Panc1 (cell line): ENCODE measurements around the gene SFI1. TPM values are rescaled to one million over a fixed set of nuclear protein-coding genes. Genes with fewer than 3 reads are reported as not detected.
A peak's percentile ranks its signal among the peaks of the same experiment; 100 is the strongest.

Source experiments
- ATAC-seq: fragments of 200-7000 bp; cut with Tn5 transposase; 2 replicates; pipeline ENCODE4 v1.9.1; 2020; ENCODE audit warnings: mild to moderate bottlenecking, moderate library complexity
- BruUV-seq: library from RNA; stranded (reverse); fragments of 400-500 nt; replicated peaks from 2 replicates; lab custom pipeline; 2021; lab: Mats Ljungman, UMichigan
- CTCF ChIA-PET: fragments of 300-600 bp; sonication (Branson Sonifier 250); formaldehyde crosslinking; loops from one replicate; lab custom pipeline; 2022; ENCODE audit warnings: antibody characterized with exemption; lab: Charles Lee
- POLR2A ChIA-PET: fragments of 300-600 bp; sonication (Branson Sonifier 250); formaldehyde crosslinking; loops from one replicate; lab custom pipeline; 2022; ENCODE audit warnings: antibody characterized with exemption; lab: Charles Lee
- DNase-seq: peaks from one replicate; pipeline ENCODE4 v3.0.0-alpha.2; 2010; ENCODE audit warnings: low read depth, low spot score
- H3K27ac ChIP-seq: 2 replicates; pipeline ENCODE4 v1.5.1; 2011; ENCODE audit warnings: mild to moderate bottlenecking, low read length, inconsistent platforms
- H3K27me3 ChIP-seq: fragments of 200-500 bp; sonication (Bioruptor generic); 2 replicates; pipeline ENCODE4 v1.6.0; 2014; ENCODE audit warnings: low read length, inconsistent platforms; ENCODE audit not compliant: control insufficient read depth, insufficient read depth
- H3K36me3 ChIP-seq: fragments of 200-500 bp; sonication (Bioruptor generic); 2 replicates; pipeline ENCODE4 v1.5.1; 2014; ENCODE audit warnings: inconsistent platforms, mild to moderate bottlenecking, low read length, moderate library complexity; ENCODE audit not compliant: control insufficient read depth, insufficient read depth
- H3K4me1 ChIP-seq: 2 replicates; pipeline ENCODE4 v1.5.1; 2011; ENCODE audit warnings: inconsistent platforms, mild to moderate bottlenecking, low read length, moderate library complexity; ENCODE audit not compliant: control insufficient read depth, insufficient read depth
- H3K4me3 ChIP-seq, 2 experiments: 2 replicates each; pipeline ENCODE4 v1.5.1; 2011 to 2012; ENCODE audit warnings: low read depth in 2 of 2, low read length in 2 of 2, mild to moderate bottlenecking in 2 of 2, inconsistent platforms in 1 of 2, moderate library complexity in 1 of 2
- H3K9me3 ChIP-seq: fragments of 200-500 bp; sonication (Bioruptor generic); 2 replicates; pipeline ENCODE4 v1.5.1; 2014; ENCODE audit warnings: low read depth, mild to moderate bottlenecking, inconsistent platforms, low read length, moderate library complexity; ENCODE audit not compliant: control insufficient read depth, insufficient read depth
- CTCF ChIP-seq: fragments of 450-650 bp; IDR thresholded peaks from 2 replicates; pipeline ENCODE4 v1.5.1; 2017; ENCODE audit warnings: mild to moderate bottlenecking
- POLR2AphosphoS5 ChIP-seq: IDR thresholded peaks from 2 replicates; pipeline ENCODE4 v1.6.1; 2012; ENCODE audit warnings: mild to moderate bottlenecking, low read depth, low read length, moderate library complexity
- SIN3A ChIP-seq: IDR thresholded peaks from 2 replicates; pipeline ENCODE4 v1.6.1; 2012; ENCODE audit warnings: low read depth, mild to moderate bottlenecking, low read length, moderate library complexity, borderline replicate concordance; ENCODE audit not compliant: insufficient read depth
- TCF7L2 ChIP-seq: IDR thresholded peaks from 2 replicates; pipeline ENCODE4 v1.6.1; 2011; ENCODE audit warnings: mild to moderate bottlenecking, low read depth, low read length, inconsistent platforms
- in situ Hi-C: cut with HindIII; loops from 2 replicates; pipeline ENCODE4 v1.10.0; 2016; ENCODE audit warnings: low sequenced_read_pairs, low pct_unique_long_range_greater_than_20kb
- intact Hi-C: fragments of 100-400 bp; cut with micrococcal nuclease; formaldehyde crosslinking; loops from one replicate; pipeline ENCODE4 v1.10.0; 2022; ENCODE audit not compliant: unreplicated experiment
- total RNA-seq: library from RNA; stranded (reverse); gene quantifications from one replicate; pipeline ENCODE4 v1.2.1, GENCODE V29; 2021; ENCODE audit not compliant: unreplicated experiment
- TF ChIP-seq, protein P1 (sequence below), 2 experiments: IDR thresholded peaks; 2 replicates each; pipeline ENCODE4 v1.6.1; 2011 to 2012; ENCODE audit warnings: low read depth in 2 of 2, control low read depth in 1 of 2, low read length in 1 of 2, mild to moderate bottlenecking in 1 of 2, moderate library complexity in 1 of 2; ENCODE audit not compliant: insufficient read depth in 1 of 2

SFI1 gene
- total RNA-seq, 1 experiment from 2014 or later: 29.9 TPM

GRCh38 chr22:31489632-31490495 is 6.5 kb upstream of the SFI1 start, which contains the start of gene EIF4ENIF1:
EIF4ENIF1 (minus strand) TSS chr22:31489842; CDS start chr22:31488718, 1,124 bp downstream.
- no TSS peak for BruUV-seq
- H3K27me3 ChIP-seq: no peaks in the 10 kb centered on the region
- ATAC-seq (peak; percentile 95), DNase-seq (no peak)
- in situ Hi-C loops: no loop called here
- POLR2A ChIA-PET: interaction anchor here (0.6 kb wide), 1 partner anchor 117 kb away, joined by 3 read pairs; no protein-coding TSS in a partner anchor
- H3K4me3 ChIP-seq: peak within 1 kb of the TSS; percentile 85 to 96
- no peaks in the 10 kb centered on the region for H3K9me3 ChIP-seq
- peak; percentile 65; the same call in 1 of the 2 replicates for TF ChIP-seq POLR2AphosphoS5
- TF ChIP-seq, protein P1, sequence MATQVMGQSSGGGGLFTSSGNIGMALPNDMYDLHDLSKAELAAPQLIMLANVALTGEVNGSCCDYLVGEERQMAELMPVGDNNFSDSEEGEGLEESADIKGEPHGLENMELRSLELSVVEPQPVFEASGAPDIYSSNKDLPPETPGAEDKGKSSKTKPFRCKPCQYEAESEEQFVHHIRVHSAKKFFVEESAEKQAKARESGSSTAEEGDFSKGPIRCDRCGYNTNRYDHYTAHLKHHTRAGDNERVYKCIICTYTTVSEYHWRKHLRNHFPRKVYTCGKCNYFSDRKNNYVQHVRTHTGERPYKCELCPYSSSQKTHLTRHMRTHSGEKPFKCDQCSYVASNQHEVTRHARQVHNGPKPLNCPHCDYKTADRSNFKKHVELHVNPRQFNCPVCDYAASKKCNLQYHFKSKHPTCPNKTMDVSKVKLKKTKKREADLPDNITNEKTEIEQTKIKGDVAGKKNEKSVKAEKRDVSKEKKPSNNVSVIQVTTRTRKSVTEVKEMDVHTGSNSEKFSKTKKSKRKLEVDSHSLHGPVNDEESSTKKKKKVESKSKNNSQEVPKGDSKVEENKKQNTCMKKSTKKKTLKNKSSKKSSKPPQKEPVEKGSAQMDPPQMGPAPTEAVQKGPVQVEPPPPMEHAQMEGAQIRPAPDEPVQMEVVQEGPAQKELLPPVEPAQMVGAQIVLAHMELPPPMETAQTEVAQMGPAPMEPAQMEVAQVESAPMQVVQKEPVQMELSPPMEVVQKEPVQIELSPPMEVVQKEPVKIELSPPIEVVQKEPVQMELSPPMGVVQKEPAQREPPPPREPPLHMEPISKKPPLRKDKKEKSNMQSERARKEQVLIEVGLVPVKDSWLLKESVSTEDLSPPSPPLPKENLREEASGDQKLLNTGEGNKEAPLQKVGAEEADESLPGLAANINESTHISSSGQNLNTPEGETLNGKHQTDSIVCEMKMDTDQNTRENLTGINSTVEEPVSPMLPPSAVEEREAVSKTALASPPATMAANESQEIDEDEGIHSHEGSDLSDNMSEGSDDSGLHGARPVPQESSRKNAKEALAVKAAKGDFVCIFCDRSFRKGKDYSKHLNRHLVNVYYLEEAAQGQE (IDR thresholded peaks at IDR 0.05; ENCODE audit: insufficient read depth in 1 of 2, low read depth in 2 of 2, low read length in 1 of 2): 0 out of 4 replicates have a peak, but pooled peaks of 1 of the 2 experiments have one; percentile 42
- TF ChIP-seq SIN3A: no peak; the same call in 1 of the 2 replicates
- TF ChIP-seq CTCF: no peak
- no peak for TF ChIP-seq TCF7L2
- peaks cover 16% of the 10 kb centered on the region for H3K4me1 ChIP-seq
- intact Hi-C loops: no loop called here
- CTCF ChIA-PET: no interaction called here
- peaks cover 18% of the 10 kb centered on the region for H3K36me3 ChIP-seq
- peak within 1 kb of the TSS; percentile 94 for H3K27ac ChIP-seq

DNA sequence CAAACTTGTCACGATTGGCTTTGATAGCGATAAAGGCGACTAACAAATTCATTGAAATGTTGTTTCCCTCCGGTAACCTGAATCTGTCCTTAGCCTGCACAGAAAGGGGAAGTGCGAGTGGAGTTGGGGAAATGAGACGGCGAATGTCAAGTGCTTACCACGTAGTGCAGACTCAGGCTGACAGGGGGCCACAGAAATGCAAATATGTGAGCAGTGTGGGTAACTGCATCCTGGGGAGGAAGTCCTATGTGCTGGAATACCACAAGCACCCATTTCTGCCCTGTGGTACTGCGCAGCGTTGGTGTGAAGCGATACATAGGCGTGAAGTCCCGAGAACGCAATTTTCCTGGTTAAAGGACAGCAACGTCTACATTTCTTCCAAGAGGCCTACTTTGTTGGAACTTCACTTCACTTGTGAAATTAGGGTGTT is 5.8 kb upstream of the SFI1 start:
- Histone ChIP-seq H3K27ac (peak overlapping the region; percentile 94), H3K27me3 (no peaks in the 10 kb centered on the region), H3K36me3 (peaks cover 16% of the 10 kb centered on the region), H3K9me3 (no peaks in the 10 kb centered on the region), H3K4me3 (peak overlapping the region; percentile 85 to 96), H3K4me1 (peaks cover 16% of the 10 kb centered on the region)
- no peak for DNase-seq
- peak; percentile 49; the same call in 1 of the 2 replicates for ATAC-seq
- in situ Hi-C loops: no loop called here
- ChIA-PET POLR2A (no interaction called here), CTCF (no interaction called here)
- TF ChIP-seq, protein P1 (IDR thresholded peaks at IDR 0.05; ENCODE audit: insufficient read depth in 1 of 2, low read depth in 2 of 2, low read length in 1 of 2): no peak
- TF ChIP-seq POLR2AphosphoS5 (no peak), TCF7L2 (no peak), SIN3A (no peak), CTCF (no peak)
- TSS peak; percentile 88 for BruUV-seq
- intact Hi-C loops: no loop called here
